Neural cell (in vitro differentiated cells): Measurements from ENCODE around the gene CCDC85C. TPM values are rescaled to one million over a fixed set of nuclear protein-coding genes. Genes with fewer than 3 reads are reported as not detected.

Experiments used
- H2AFZ ChIP-seq: fragments of 200-600, 300-800 bp; sonication (generic), shearing (Covaris generic); 2 replicates; pipeline ENCODE4 v1.6.0; 2014; ENCODE audit warnings: low read depth, mild to moderate bottlenecking, antibody characterized with exemption, low read length, moderate library complexity
- H3F3A ChIP-seq: fragments of 200-600 bp; shearing (Covaris generic); 2 replicates; pipeline ENCODE4 v1.6.1; 2016; ENCODE audit warnings: mild to moderate bottlenecking, moderate library complexity, mixed read lengths, antibody characterized with exemption, low read length; ENCODE audit not compliant: insufficient read depth, poor library complexity, severe bottlenecking
- H3K27ac ChIP-seq: fragments of 200-600, 300-800 bp; sonication (generic), shearing (Covaris generic); 2 replicates; pipeline ENCODE4 v1.5.1; 2014; ENCODE audit warnings: mild to moderate bottlenecking, low read length, moderate library complexity
- H3K27me3 ChIP-seq: fragments of 300-800, 200-600 bp; sonication (generic), shearing (Covaris generic); 2 replicates; pipeline ENCODE4 v1.6.0; 2014; ENCODE audit warnings: mild to moderate bottlenecking, low read depth, low read length, moderate library complexity; ENCODE audit not compliant: insufficient read depth
- H3K36me3 ChIP-seq: fragments of 300-800, 200-600 bp; sonication (generic), shearing (Covaris generic); 2 replicates; pipeline ENCODE4 v1.5.1; 2014; ENCODE audit warnings: mild to moderate bottlenecking, antibody characterized with exemption, low read length, moderate library complexity; ENCODE audit not compliant: insufficient read depth
- H3K4me2 ChIP-seq: fragments of 300-800, 200-600 bp; sonication (generic), shearing (Covaris generic); 2 replicates; pipeline ENCODE4 v1.6.0; 2014; ENCODE audit warnings: mild to moderate bottlenecking, low read length
- H3K4me3 ChIP-seq: fragments of 300-800, 200-600 bp; sonication (generic), shearing (Covaris generic); 2 replicates; pipeline ENCODE4 v1.5.1; 2014; ENCODE audit warnings: mild to moderate bottlenecking, low read length, moderate library complexity
- H3K79me2 ChIP-seq: fragments of 200-600 bp; shearing (Covaris generic); replicated peaks from 2 replicates; pipeline ENCODE4 v1.6.0; 2014; ENCODE audit warnings: mild to moderate bottlenecking, low read length, moderate library complexity; ENCODE audit not compliant: insufficient read depth
- H3K9ac ChIP-seq: fragments of 300-800, 200-600 bp; sonication (generic), shearing (Covaris generic); 2 replicates; pipeline ENCODE4 v1.6.1; 2016; ENCODE audit warnings: mild to moderate bottlenecking, low read length, mixed read lengths
- H3K9me2 ChIP-seq: fragments of 200-600 bp; shearing (Covaris generic); 2 replicates; pipeline ENCODE4 v1.6.1; 2016; ENCODE audit warnings: mild to moderate bottlenecking, low read length, mixed read lengths; ENCODE audit not compliant: insufficient read depth
- H3K9me3 ChIP-seq: fragments of 200-600, 300-800 bp; sonication (generic), shearing (Covaris generic); 2 replicates; pipeline ENCODE4 v1.6.1; 2016; ENCODE audit warnings: mild to moderate bottlenecking, mixed run types, low read length, moderate library complexity, mixed read lengths
- H4K20me1 ChIP-seq: fragments of 200-600 bp; shearing (Covaris generic); 2 replicates; pipeline ENCODE4 v1.6.1; 2016; ENCODE audit warnings: mild to moderate bottlenecking, mixed run types; ENCODE audit not compliant: insufficient read depth
- CTCF ChIP-seq: fragments of 450-650 bp; IDR thresholded peaks from 2 replicates; pipeline ENCODE4 v1.5.1; 2014; ENCODE audit warnings: antibody characterized with exemption, mild to moderate bottlenecking, moderate library complexity; ENCODE audit not compliant: poor library complexity, severe bottlenecking
- EP300 ChIP-seq: fragments of 450-650 bp; conservative IDR thresholded peaks from 2 replicates; pipeline ENCODE4 v1.6.1; 2014; ENCODE audit warnings: antibody characterized with exemption, mild to moderate bottlenecking, moderate library complexity; ENCODE audit not compliant: poor library complexity, severe bottlenecking
- EZH2 ChIP-seq: fragments of 200-600, 300-800 bp; shearing (Covaris generic), sonication (generic); IDR thresholded peaks from 2 replicates; pipeline ENCODE4 v1.6.1; 2014; ENCODE audit warnings: antibody characterized with exemption, low read length, borderline replicate concordance, mild to moderate bottlenecking; ENCODE audit not compliant: insufficient read depth, poor library complexity, severe bottlenecking
- MXI1 ChIP-seq: fragments of 450-650 bp; conservative IDR thresholded peaks from 2 replicates; pipeline ENCODE4 v1.6.1; 2014; ENCODE audit warnings: antibody characterized with exemption, mild to moderate bottlenecking; ENCODE audit not compliant: poor library complexity, severe bottlenecking
- POLR2AphosphoS5 ChIP-seq: IDR thresholded peaks from 2 replicates; pipeline ENCODE4 v1.6.1; 2012
- RAD21 ChIP-seq: fragments of 450-650 bp; conservative IDR thresholded peaks from 2 replicates; pipeline ENCODE4 v1.6.1; 2014; ENCODE audit warnings: antibody characterized with exemption, mild to moderate bottlenecking, moderate library complexity
- SMC3 ChIP-seq: fragments of 450-650 bp; conservative IDR thresholded peaks from 2 replicates; pipeline ENCODE4 v1.6.1; 2014; ENCODE audit warnings: antibody characterized with exemption, mild to moderate bottlenecking, moderate library complexity; ENCODE audit not compliant: poor library complexity
- TAF1 ChIP-seq: IDR thresholded peaks from 2 replicates; pipeline ENCODE4 v1.6.1; 2012; ENCODE audit warnings: low read depth
- polyA plus RNA-seq: library from polyadenylated mRNA; depleted of rRNA; stranded (reverse); fragments of >200 nt; gene quantifications from 2 replicates; pipeline ENCODE4 v1.2.3, GENCODE V29; 2014
- TF ChIP-seq, protein P1 (sequence below): IDR thresholded peaks from 2 replicates; pipeline ENCODE4 v1.6.1; 2012; ENCODE audit warnings: borderline replicate concordance

Gene CCDC85C
- polyA plus RNA-seq, 1 donor from 2014 or later: 24.8 TPM

- no peak for TF ChIP-seq MXI1
- TF ChIP-seq POLR2AphosphoS5: no peak
- TF ChIP-seq EZH2: no peak
- TF ChIP-seq SMC3: no peak
- TF ChIP-seq, protein P1, sequence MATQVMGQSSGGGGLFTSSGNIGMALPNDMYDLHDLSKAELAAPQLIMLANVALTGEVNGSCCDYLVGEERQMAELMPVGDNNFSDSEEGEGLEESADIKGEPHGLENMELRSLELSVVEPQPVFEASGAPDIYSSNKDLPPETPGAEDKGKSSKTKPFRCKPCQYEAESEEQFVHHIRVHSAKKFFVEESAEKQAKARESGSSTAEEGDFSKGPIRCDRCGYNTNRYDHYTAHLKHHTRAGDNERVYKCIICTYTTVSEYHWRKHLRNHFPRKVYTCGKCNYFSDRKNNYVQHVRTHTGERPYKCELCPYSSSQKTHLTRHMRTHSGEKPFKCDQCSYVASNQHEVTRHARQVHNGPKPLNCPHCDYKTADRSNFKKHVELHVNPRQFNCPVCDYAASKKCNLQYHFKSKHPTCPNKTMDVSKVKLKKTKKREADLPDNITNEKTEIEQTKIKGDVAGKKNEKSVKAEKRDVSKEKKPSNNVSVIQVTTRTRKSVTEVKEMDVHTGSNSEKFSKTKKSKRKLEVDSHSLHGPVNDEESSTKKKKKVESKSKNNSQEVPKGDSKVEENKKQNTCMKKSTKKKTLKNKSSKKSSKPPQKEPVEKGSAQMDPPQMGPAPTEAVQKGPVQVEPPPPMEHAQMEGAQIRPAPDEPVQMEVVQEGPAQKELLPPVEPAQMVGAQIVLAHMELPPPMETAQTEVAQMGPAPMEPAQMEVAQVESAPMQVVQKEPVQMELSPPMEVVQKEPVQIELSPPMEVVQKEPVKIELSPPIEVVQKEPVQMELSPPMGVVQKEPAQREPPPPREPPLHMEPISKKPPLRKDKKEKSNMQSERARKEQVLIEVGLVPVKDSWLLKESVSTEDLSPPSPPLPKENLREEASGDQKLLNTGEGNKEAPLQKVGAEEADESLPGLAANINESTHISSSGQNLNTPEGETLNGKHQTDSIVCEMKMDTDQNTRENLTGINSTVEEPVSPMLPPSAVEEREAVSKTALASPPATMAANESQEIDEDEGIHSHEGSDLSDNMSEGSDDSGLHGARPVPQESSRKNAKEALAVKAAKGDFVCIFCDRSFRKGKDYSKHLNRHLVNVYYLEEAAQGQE: no peak
- no peak for TF ChIP-seq CTCF
- TF ChIP-seq EP300: no peak
- TF ChIP-seq RAD21: no peak
- TF ChIP-seq TAF1: no peak
- Histone ChIP-seq H3K9ac (no peak overlapping the region), H4K20me1 (no peaks in the 10 kb centered on the region), H3K27me3 (no peaks in the 10 kb centered on the region), H3K36me3 (no peaks in the 10 kb centered on the region), H2AFZ (no peak overlapping the region), H3K9me3 (no peaks in the 10 kb centered on the region), H3K79me2 (no peaks in the 10 kb centered on the region), H3F3A (no peaks in the 10 kb centered on the region), H3K4me3 (no peak overlapping the region), H3K4me2 (no peak overlapping the region), H3K27ac (no peak overlapping the region), H3K9me2 (no peaks in the 10 kb centered on the region)
These were observed 76.5 kb downstream of the CCDC85C start for GRCh38 chr14:99527427-99528076.

GRCh38 chr14:99527026-99527425 is 77.0 kb downstream of the CCDC85C start:
- no peak overlapping the region for H3K4me2 ChIP-seq
- no peak for TF ChIP-seq MXI1
- no peak for TF ChIP-seq TAF1
- no peaks in the 10 kb centered on the region for H3F3A ChIP-seq
- H3K79me2 ChIP-seq: no peaks in the 10 kb centered on the region
- H2AFZ ChIP-seq: no peak overlapping the region
- no peaks in the 10 kb centered on the region for H3K9me3 ChIP-seq
- H3K27me3 ChIP-seq: no peaks in the 10 kb centered on the region
- H3K9ac ChIP-seq: no peak overlapping the region
- no peak overlapping the region for H3K27ac ChIP-seq
- H3K9me2 ChIP-seq: no peaks in the 10 kb centered on the region
- no peak overlapping the region for H3K4me3 ChIP-seq
- H3K36me3 ChIP-seq: no peaks in the 10 kb centered on the region
- H4K20me1 ChIP-seq: no peaks in the 10 kb centered on the region
